ENCODE results near the gene SAT1. TPM values are rescaled to one million over a fixed set of nuclear protein-coding genes. Genes with fewer than 3 reads are reported as not detected.

Gene SAT1
- total RNA-seq, 2 donors from 2014 or later = 483 to 493 TPM

GRCh38 chrX:23813808-23814207 lies 30.8 kb downstream of the SAT1 start:
- TF ChIP-seq POLR2A (IDR thresholded peaks at IDR 0.05) = no peak
- no peak for TF ChIP-seq CTCF (IDR thresholded peaks at IDR 0.05)
- intact Hi-C loops (cut with DNase I) = no loop called here
- Histone ChIP-seq H3K36me3 (replicated peaks in 1 of 2; ENCODE audit: insufficient read depth in 1 of 2, low read depth in 2 of 2) (no peaks in the 10 kb centered on the region), H3K27me3 (no peaks in the 10 kb centered on the region), H3K27ac (no peak overlapping the region), H3K4me1 (no peaks in the 10 kb centered on the region), H3K9me3 (no peaks in the 10 kb centered on the region), H3K4me3 (no peak overlapping the region)
- no peak for ATAC-seq
- WGBS, 2 donors = 94% methylated on average over 1 of the region's 1 CpG; no CpG with 5 or more reads in 1 of the 2 donors
- DNase-seq = no peak

GRCh38 chrX:23815376-23815775 lies 32.4 kb downstream of the SAT1 start:
- no peak for TF ChIP-seq POLR2A (IDR thresholded peaks at IDR 0.05)
- no peak for TF ChIP-seq CTCF (IDR thresholded peaks at IDR 0.05)
- H3K9me3 ChIP-seq = no peaks in the 10 kb centered on the region
- H3K36me3 ChIP-seq (replicated peaks in 1 of 2; ENCODE audit: insufficient read depth in 1 of 2, low read depth in 2 of 2) = no peaks in the 10 kb centered on the region
- H3K27me3 ChIP-seq = no peaks in the 10 kb centered on the region
- DNase-seq = no peak
- no peak overlapping the region for H3K4me3 ChIP-seq
- H3K4me1 ChIP-seq = no peaks in the 10 kb centered on the region
- 78 to 90% methylated on average over 2 to 4 of the region's 7 CpGs for WGBS, 2 donors
- intact Hi-C loops (cut with DNase I) = no loop called here
- H3K27ac ChIP-seq = no peak overlapping the region
- ATAC-seq = no peak

GRCh38 chrX:23816179-23816578 lies 33.2 kb downstream of the SAT1 start:
- Histone ChIP-seq H3K36me3 (replicated peaks in 1 of 2; ENCODE audit: insufficient read depth in 1 of 2, low read depth in 2 of 2) (no peaks in the 10 kb centered on the region), H3K4me3 (no peak overlapping the region), H3K4me1 (no peaks in the 10 kb centered on the region), H3K9me3 (no peaks in the 10 kb centered on the region), H3K27me3 (no peaks in the 10 kb centered on the region), H3K27ac (no peak overlapping the region)
- no peak for DNase-seq
- ATAC-seq = no peak
- WGBS, 2 donors = 69 to 71% methylated on average over 3 to 4 of the region's 4 CpGs
- TF ChIP-seq POLR2A (IDR thresholded peaks at IDR 0.05) (no peak), CTCF (IDR thresholded peaks at IDR 0.05) (no peak)
- intact Hi-C loops (cut with DNase I) = no loop called here

- H3K4me1 ChIP-seq = no peaks in the 10 kb centered on the region
- intact Hi-C loops (cut with DNase I) = no loop called here
- no peaks in the 10 kb centered on the region for H3K27me3 ChIP-seq
- no peaks in the 10 kb centered on the region for H3K36me3 ChIP-seq (replicated peaks in 1 of 2; ENCODE audit: insufficient read depth in 1 of 2, low read depth in 2 of 2)
- no peak for DNase-seq
- WGBS, 2 donors = 94 to 96% methylated on average over 3 of the region's 3 CpGs
- H3K27ac ChIP-seq = no peak overlapping the region
- ATAC-seq = no peak
- H3K9me3 ChIP-seq = no peaks in the 10 kb centered on the region
- no peak overlapping the region for H3K4me3 ChIP-seq
- TF ChIP-seq POLR2A (IDR thresholded peaks at IDR 0.05) (no peak), CTCF (IDR thresholded peaks at IDR 0.05) (no peak)
These were observed 35.0 kb downstream of the SAT1 start for GRCh38 chrX:23817979-23818336.

GRCh38 chrX:23819385-23820234 lies 36.6 kb downstream of the SAT1 start:
- ATAC-seq = no peak
- WGBS, 2 donors = 82 to 91% methylated on average over 6 to 7 of the region's 10 CpGs
- no peaks in the 10 kb centered on the region for H3K4me1 ChIP-seq

More at GRCh38 chrX:23819385-23820234, 36.6 kb downstream of the SAT1 start:
- no peak for DNase-seq
- Histone ChIP-seq H3K36me3 (replicated peaks in 1 of 2; ENCODE audit: insufficient read depth in 1 of 2, low read depth in 2 of 2) (no peaks in the 10 kb centered on the region), H3K4me3 (no peak overlapping the region), H3K27ac (peak overlapping the region in 1 of 4 donors; percentile 25), H3K27me3 (no peaks in the 10 kb centered on the region), H3K9me3 (no peaks in the 10 kb centered on the region)
- intact Hi-C loops (cut with DNase I) = no loop called here
- TF ChIP-seq POLR2A (IDR thresholded peaks at IDR 0.05) = no peak
- no peak for TF ChIP-seq CTCF (IDR thresholded peaks at IDR 0.05)

Measured in body of pancreas (tissue), 4 donors.